Measurements from ENCODE around the gene GRIP1.

The GRIP1 gene

GRCh38 chr12:66430106-66430505 is 248.8 kb downstream of the GRIP1 start:
- no peak for DNase-seq

GRCh38 chr12:66428870-66429269 is 250.0 kb downstream of the GRIP1 start:
- no peak for DNase-seq

- DNase-seq, result no peak
These were observed 250.6 kb downstream of the GRIP1 start for GRCh38 chr12:66428261-66428660.

- no peak for DNase-seq
These were observed 252.2 kb downstream of the GRIP1 start for GRCh38 chr12:66426696-66427095.

GRCh38 chr12:66423266-66423665 is 255.6 kb downstream of the GRIP1 start:
- DNase-seq, result no peak

GRCh38 chr12:66418908-66419307 is 260.0 kb downstream of the GRIP1 start:
- no peak for DNase-seq

- DNase-seq, result no peak
These were observed 261.7 kb downstream of the GRIP1 start for GRCh38 chr12:66417217-66417616.

- DNase-seq, result no peak
These were observed 269.5 kb downstream of the GRIP1 start for GRCh38 chr12:66409195-66409871.

- DNase-seq, result no peak
These were observed 273.5 kb downstream of the GRIP1 start for GRCh38 chr12:66405395-66405794.

GRCh38 chr12:66403746-66404145 is 275.1 kb downstream of the GRIP1 start:
- DNase-seq, result no peak

GRCh38 chr12:66399911-66400306 is 279.0 kb downstream of the GRIP1 start:
- no peak for DNase-seq

- no peak for DNase-seq
These were observed 279.7 kb downstream of the GRIP1 start for GRCh38 chr12:66398931-66399910.

GRCh38 chr12:66397574-66398290 is 281.1 kb downstream of the GRIP1 start:
- DNase-seq, result no peak

GRCh38 chr12:66393890-66394289 is 285.0 kb downstream of the GRIP1 start:
- DNase-seq, result no peak

GRCh38 chr12:66392266-66392915 is 286.5 kb downstream of the GRIP1 start:
- no peak for DNase-seq

GRCh38 chr12:66388517-66388916 is 290.4 kb downstream of the GRIP1 start:
- no peak for DNase-seq

GRCh38 chr12:66387117-66387516 is 291.8 kb downstream of the GRIP1 start:
- DNase-seq, result no peak

- DNase-seq, result no peak
These were observed 297.9 kb downstream of the GRIP1 start for GRCh38 chr12:66380769-66381535.

- DNase-seq, result no peak
These were observed 299.3 kb downstream of the GRIP1 start for GRCh38 chr12:66379616-66380015.

- DNase-seq, result no peak
These were observed 303.3 kb downstream of the GRIP1 start for GRCh38 chr12:66375560-66375959.

GRCh38 chr12:66371982-66372381 is 306.9 kb downstream of the GRIP1 start:
- DNase-seq, result no peak

GRCh38 chr12:66367015-66367667 is 311.7 kb downstream of the GRIP1 start:
- no peak for DNase-seq
